Mucosa of descending colon (tissue), 3 donors: Measurements from ENCODE around the gene HIRIP3. TPM values are rescaled to one million over a fixed set of nuclear protein-coding genes. Genes with fewer than 3 reads are reported as not detected.
"Not testable (repeated sequence)": the region's sequence is repeated elsewhere in the genome, so short reads cannot be mapped to it uniquely, and the experiment has no call there.

Source experiments
- ATAC-seq: fragments of 200-7000 bp; cut with Tn5 transposase; one replicate; pipeline ENCODE4 v1.9.1; 2020; ENCODE audit warnings: mild to moderate bottlenecking, moderate library complexity
- DNase-seq, 3 donors: peaks; one replicate each; pipeline ENCODE4 v3.0.0-alpha.2; 2020
- H3K36me3 ChIP-seq: fragments of 200-600 bp; one replicate; pipeline ENCODE4 v1.8.0; 2021; ENCODE audit warnings: low read depth, mild to moderate bottlenecking
- H3K4me1 ChIP-seq: fragments of 200-600 bp; one replicate; pipeline ENCODE4 v1.8.0; 2021; ENCODE audit warnings: low read depth, mild to moderate bottlenecking
- H3K4me3 ChIP-seq: fragments of 200-600 bp; one replicate; pipeline ENCODE4 v1.8.0; 2021; ENCODE audit warnings: mild to moderate bottlenecking
- H3K9me3 ChIP-seq: fragments of 200-600 bp; one replicate; pipeline ENCODE4 v1.8.0; 2021; ENCODE audit warnings: mild to moderate bottlenecking
- CTCF ChIP-seq: fragments of 200-600 bp; IDR thresholded peaks from one replicate; pipeline ENCODE4 v1.8.0; 2022; ENCODE audit warnings: antibody characterized with exemption, mild to moderate bottlenecking
- intact Hi-C, 2 donors: fragments of 100-400 bp; cut with DNase I in 1 of 2; cut with micrococcal nuclease in 1 of 2; formaldehyde crosslinking; loops; one replicate each; pipeline versions ENCODE4 v1.11.0 to v1.11.1; 2022; cut with DNase I, micrococcal nuclease
- total RNA-seq, 3 donors: library from RNA; stranded (reverse); fragmentation: NEBNext Ultra II Directional in 2 of 3; extraction: Animal tissue kit (Norgen Biotek cat#: 25700) in 2 of 3; gene quantifications; one replicate each; pipeline versions ENCODE4 v1.2.1 to v1.2.4, GENCODE V29; 2021 to 2023
- donor health status: DM: no; HTN: no; CAD: no; lungs with moderate emphysema.
- donor health status: DM: no; HTN: no; CAD: no.
- donor health status: DM: no; HTN: yes; CAD: no.

Gene HIRIP3
- total RNA-seq, 3 donors from 2014 or later = 11.3 to 21.3 (median 11.9) TPM

- Histone ChIP-seq H3K36me3 (no peaks in the 10 kb centered on the region), H3K4me1 (peaks cover 4% of the 10 kb centered on the region), H3K4me3 (no peak overlapping the region), H3K9me3 (no peaks in the 10 kb centered on the region)
- intact Hi-C loops = loop anchor here in 1 of 2 donors (10.0 kb wide), 1 partner anchor 319 kb away; no protein-coding TSS in a partner anchor
- ATAC-seq (no peak), DNase-seq (no peak)
- TF ChIP-seq CTCF = no peak
Observed at GRCh38 chr16:30023586-30023985, 28.2 kb upstream of the HIRIP3 start.

DNA sequence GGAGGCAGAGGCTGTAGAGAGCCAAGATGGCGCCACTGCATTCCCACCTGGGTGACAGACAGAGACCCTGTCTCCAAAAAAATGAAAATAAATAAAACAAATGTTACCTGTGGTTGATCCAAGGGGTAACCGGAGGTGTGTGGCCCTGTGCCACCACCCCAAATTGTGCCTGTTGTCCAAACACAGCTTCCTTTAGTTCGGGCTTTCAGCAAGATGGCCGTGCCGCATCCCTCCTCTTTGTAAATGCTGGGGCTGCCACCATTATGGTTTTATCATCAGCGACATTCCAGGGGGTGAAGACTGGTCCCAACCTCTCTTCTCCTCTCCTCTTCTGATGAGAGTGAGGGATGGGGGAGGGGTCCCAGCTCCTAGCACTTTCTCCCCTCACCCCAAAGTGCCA is 27.5 kb upstream of the HIRIP3 start, which contains the start of gene C16orf92:
Gene C16orf92 (plus strand): TSS at position 312 of the 400 bp plus-strand sequence. CDS start 143 bp downstream, outside the sequence.
- no peak for TF ChIP-seq CTCF
- ATAC-seq (no peak), DNase-seq (no peak)
- Histone ChIP-seq H3K9me3 (no peaks in the 10 kb centered on the region), H3K36me3 (no peaks in the 10 kb centered on the region), H3K4me1 (peaks cover 4% of the 10 kb centered on the region), H3K4me3 (no peak within 1 kb of the TSS)
- intact Hi-C loops = loop anchor here in 1 of 2 donors (10.0 kb wide), 1 partner anchor 318 kb away; no protein-coding TSS in a partner anchor

- Histone ChIP-seq H3K36me3 (no peaks in the 10 kb centered on the region), H3K4me1 (peaks cover 4% of the 10 kb centered on the region), H3K9me3 (no peaks in the 10 kb centered on the region), H3K4me3 (no peak overlapping the region)
- TF ChIP-seq CTCF = no peak
- ATAC-seq (no peak), DNase-seq (no peak)
- intact Hi-C loops = no loop called here
Observed at GRCh38 chr16:30018731-30019158, 23.3 kb upstream of the HIRIP3 start.

DNA sequence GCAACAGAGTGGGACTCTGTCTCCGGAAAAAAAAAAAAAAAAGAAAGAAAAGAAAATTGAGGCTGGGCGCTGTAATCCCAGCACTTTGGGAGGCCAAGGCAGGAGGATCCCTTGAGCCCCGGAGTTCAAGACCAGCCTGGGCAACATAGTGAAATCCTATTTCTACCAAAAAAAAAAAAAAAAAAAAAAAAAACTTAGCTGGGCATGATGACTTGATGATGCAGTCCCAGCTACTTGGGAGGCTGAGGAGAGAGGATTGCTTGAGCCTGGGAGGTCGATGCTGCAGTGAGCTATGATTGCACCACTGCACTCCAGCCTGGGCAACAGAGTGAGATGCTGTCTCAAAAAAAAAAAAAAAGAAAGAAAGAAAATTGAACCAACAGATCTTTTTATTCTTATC is 22.5 kb upstream of the HIRIP3 start:
- H3K9me3 ChIP-seq, H3K4me1 ChIP-seq, H3K36me3 ChIP-seq, ATAC-seq, intact Hi-C loops, DNase-seq, H3K4me3 ChIP-seq: not testable (repeated sequence)

GRCh38 chr16:30017277-30017656 is 21.9 kb upstream of the HIRIP3 start:
- no peak for ATAC-seq
- intact Hi-C loops = no loop called here
- Histone ChIP-seq H3K9me3 (no peaks in the 10 kb centered on the region), H3K4me3 (no peak overlapping the region), H3K36me3 (no peaks in the 10 kb centered on the region), H3K4me1 (peaks cover 4% of the 10 kb centered on the region)
- no peak for DNase-seq
- TF ChIP-seq CTCF = no peak

DNA sequence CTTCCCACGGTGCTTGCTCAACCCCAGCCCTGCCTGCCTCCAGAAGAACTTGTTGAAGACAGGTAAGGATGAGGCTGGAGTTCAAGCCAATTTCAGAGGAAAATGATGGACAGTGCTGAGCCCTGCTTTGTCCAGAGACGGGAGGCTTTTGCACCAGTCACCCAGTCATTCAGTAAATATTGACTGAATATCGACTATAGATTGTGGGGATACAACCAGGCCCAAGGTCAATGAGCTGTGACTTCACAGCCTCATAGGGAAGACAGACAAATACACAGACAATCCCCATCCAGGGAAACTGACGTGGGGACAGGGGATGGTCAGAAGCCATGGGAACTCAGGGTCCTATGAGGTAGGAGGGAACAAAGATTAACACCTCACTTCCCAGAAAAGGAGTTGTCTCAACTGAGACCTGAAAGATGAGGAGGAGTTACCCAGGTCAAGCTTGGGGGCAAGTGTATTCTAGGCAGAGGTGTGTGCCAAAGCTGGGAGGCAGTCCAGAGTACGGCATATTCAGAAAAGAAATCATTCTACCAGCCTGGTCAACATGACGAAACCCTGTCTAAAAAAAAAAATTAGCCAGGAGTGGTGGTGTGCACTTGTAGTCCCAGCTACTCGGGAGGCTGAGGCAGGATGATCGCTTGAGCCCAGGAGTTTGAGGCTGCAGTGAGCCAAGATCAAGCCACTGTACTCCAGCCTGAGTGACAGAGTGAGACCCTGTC is 21.3 kb upstream of the HIRIP3 start:
- Histone ChIP-seq H3K4me1 (peaks cover 5% of the 10 kb centered on the region), H3K4me3 (no peak overlapping the region), H3K36me3 (no peaks in the 10 kb centered on the region), H3K9me3 (no peaks in the 10 kb centered on the region)
- intact Hi-C loops = no loop called here
- ATAC-seq (no peak), DNase-seq (no peak)
- no peak for TF ChIP-seq CTCF

GRCh38 chr16:30015450-30015849 is 20.0 kb upstream of the HIRIP3 start:
- ATAC-seq, intact Hi-C loops, H3K4me3 ChIP-seq, H3K36me3 ChIP-seq, H3K9me3 ChIP-seq, DNase-seq: not testable (repeated sequence)
- peaks cover 12% of the 10 kb centered on the region for H3K4me1 ChIP-seq

- DNase-seq, H3K4me3 ChIP-seq, ATAC-seq, intact Hi-C loops, H3K9me3 ChIP-seq, H3K36me3 ChIP-seq: not testable (repeated sequence)
- H3K4me1 ChIP-seq = peaks cover 13% of the 10 kb centered on the region
Observed at GRCh38 chr16:30012598-30012997, 17.2 kb upstream of the HIRIP3 start.
